Measurements from ENCODE around the gene COL6A3. TPM values are rescaled to one million over a fixed set of nuclear protein-coding genes. Genes with fewer than 3 reads are reported as not detected.

The COL6A3 gene
- total RNA-seq, 3 donors from 2014 or later, result 116 to 907 (median 320) TPM

DNA sequence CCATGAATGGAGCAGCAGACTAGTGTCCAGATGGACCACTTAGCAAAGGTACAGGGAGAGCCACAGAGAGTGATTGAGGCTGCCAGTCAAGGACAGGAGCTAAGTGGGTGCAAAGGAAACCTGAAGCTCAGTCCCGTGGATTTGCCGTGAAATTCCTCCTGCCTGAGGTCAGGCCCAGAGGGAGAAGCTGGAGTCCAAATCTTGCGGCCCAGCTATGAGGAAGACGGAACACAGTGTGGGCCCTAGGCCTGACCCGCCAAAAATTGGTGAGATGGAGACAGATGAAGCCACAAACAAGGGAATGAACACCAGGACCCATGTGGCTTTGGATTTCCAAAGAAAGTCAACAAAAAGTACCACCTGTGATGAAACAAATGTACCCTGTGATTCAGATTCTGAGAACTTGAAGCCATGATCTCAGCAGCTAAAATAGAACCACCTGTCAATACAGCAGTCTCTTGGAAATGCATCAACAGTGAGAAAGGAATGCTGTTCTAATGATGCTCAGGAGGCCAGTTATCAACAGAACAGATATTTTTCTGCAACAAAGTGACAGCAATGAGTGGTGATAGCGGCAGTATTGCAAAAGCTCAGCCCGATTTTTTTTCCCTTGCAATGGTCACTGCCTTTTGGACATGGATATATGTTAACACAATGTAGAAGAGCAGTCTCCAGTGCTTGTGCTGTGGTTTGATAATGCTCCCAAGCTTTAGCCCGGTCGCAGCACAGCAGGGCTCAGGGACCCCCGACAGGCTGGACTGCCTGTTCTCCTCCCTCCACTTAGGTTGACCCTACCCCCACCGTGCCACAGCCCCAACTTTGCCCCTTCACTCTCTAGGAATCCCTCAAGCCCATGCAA, 10.7 kb downstream of the COL6A3 start:
- DNase-seq (ENCODE audit: low spot score in 2 of 2), result no peak
- intact Hi-C loops (cut with DNase I; ENCODE audit: low total_unique reads), result no loop called here
- Histone ChIP-seq H3K9me3 (no peaks in the 10 kb centered on the region), H3K27ac (peak overlapping the region; percentile 53 to 84), H3K36me3 (no peaks in the 10 kb centered on the region), H3K4me3 (peak overlapping the region in 1 of 3 donors; percentile 35), H3K4me1 (no peaks in the 10 kb centered on the region), H3K27me3 (no peaks in the 10 kb centered on the region)
- TF ChIP-seq, protein P1, sequence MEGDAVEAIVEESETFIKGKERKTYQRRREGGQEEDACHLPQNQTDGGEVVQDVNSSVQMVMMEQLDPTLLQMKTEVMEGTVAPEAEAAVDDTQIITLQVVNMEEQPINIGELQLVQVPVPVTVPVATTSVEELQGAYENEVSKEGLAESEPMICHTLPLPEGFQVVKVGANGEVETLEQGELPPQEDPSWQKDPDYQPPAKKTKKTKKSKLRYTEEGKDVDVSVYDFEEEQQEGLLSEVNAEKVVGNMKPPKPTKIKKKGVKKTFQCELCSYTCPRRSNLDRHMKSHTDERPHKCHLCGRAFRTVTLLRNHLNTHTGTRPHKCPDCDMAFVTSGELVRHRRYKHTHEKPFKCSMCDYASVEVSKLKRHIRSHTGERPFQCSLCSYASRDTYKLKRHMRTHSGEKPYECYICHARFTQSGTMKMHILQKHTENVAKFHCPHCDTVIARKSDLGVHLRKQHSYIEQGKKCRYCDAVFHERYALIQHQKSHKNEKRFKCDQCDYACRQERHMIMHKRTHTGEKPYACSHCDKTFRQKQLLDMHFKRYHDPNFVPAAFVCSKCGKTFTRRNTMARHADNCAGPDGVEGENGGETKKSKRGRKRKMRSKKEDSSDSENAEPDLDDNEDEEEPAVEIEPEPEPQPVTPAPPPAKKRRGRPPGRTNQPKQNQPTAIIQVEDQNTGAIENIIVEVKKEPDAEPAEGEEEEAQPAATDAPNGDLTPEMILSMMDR (IDR thresholded peaks at IDR 0.05), result no peak
- peak in 2 of 3 donors; percentile 74 to 83 for TF ChIP-seq POLR2AphosphoS5 (IDR thresholded peaks at IDR 0.05)

DNA sequence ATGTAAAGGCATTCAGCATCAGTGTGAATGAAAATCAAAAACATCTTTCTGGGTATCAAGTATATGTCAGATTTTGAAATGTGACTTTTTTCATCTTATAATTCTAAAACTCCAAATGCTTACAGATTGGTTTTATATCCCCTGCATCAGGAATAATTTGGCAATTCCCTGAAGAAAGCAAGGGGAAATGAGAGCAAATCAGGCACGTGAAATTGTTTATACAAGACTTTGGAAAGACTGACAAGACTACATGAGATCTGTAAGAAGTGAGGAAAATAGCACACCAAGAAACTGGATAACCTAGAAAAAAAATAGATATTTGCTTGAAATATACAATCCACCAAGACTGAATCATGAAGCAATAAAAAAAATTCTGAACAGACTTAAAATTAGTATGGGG, 13.8 kb downstream of the COL6A3 start:
- H3K27me3 ChIP-seq, result no peaks in the 10 kb centered on the region
- H3K36me3 ChIP-seq, result no peaks in the 10 kb centered on the region
- no peak overlapping the region for H3K4me3 ChIP-seq
- TF ChIP-seq POLR2A (IDR thresholded peaks at IDR 0.05), result no peak
- TF ChIP-seq POLR2AphosphoS5 (IDR thresholded peaks at IDR 0.05), result no peak
- TF ChIP-seq, protein P1 (IDR thresholded peaks at IDR 0.05), result no peak
- H3K4me1 ChIP-seq, result no peaks in the 10 kb centered on the region
- no peaks in the 10 kb centered on the region for H3K9me3 ChIP-seq
- H3K27ac ChIP-seq, result no peak overlapping the region
- intact Hi-C loops (cut with DNase I; ENCODE audit: low total_unique reads), result no loop called here
- no peak for DNase-seq (ENCODE audit: low spot score in 2 of 2)

DNA sequence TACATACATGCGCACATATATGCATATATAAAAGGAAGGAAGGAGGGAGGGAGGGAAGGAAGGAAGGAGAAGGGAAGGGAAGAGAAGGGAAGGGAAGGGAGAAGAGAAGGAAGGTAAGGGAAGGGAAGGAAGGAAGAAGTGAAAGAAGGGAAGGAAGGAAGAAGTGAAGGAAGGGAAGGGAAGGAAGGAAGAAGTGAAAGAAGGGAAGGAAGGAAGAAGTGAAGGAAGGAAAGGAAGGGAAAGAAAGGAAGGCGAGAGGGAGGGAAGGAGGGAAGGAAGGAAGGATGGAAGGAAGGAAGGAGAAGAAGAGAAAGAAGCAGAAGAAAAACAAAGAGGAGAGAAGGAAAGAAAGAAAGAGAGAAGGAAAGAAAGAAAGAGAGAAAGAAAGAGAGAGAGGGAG, 16.9 kb downstream of the COL6A3 start:
- Histone ChIP-seq H3K4me1 (no peaks in the 10 kb centered on the region), H3K36me3 (no peaks in the 10 kb centered on the region)
- intact Hi-C loops (cut with DNase I; ENCODE audit: low total_unique reads), result no loop called here

DNA sequence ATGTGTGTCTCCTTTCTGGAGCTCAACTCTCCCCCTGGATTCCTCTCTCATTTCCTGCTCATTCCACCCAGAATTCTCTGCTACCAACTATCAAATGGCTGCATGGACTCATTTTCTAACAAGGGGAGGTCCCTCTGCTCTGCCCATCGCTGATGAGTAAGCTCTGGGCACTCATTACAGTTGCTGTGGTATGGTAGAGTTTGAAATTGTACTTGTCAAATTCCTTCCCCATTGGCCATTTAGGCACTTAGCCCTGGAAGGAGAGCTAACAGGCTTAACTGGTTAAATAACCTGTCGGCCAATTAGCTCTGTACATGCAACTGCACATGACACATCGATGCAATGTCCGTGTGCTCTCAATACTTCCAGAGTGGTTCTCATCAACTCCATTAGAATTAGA, 20.4 kb downstream of the COL6A3 start:
- H3K4me3 ChIP-seq, result no peak overlapping the region
- no peaks in the 10 kb centered on the region for H3K36me3 ChIP-seq
- DNase-seq (ENCODE audit: low spot score in 2 of 2), result no peak
- TF ChIP-seq, protein P1 (IDR thresholded peaks at IDR 0.05), result no peak
- TF ChIP-seq POLR2AphosphoS5 (IDR thresholded peaks at IDR 0.05), result no peak
- TF ChIP-seq POLR2A (IDR thresholded peaks at IDR 0.05), result no peak
- intact Hi-C loops (cut with DNase I; ENCODE audit: low total_unique reads), result no loop called here
- no peaks in the 10 kb centered on the region for H3K27me3 ChIP-seq
- H3K4me1 ChIP-seq, result no peaks in the 10 kb centered on the region
- H3K9me3 ChIP-seq, result no peaks in the 10 kb centered on the region
- no peak overlapping the region for H3K27ac ChIP-seq

More for the DNA sequence above, 16.9 kb downstream of the COL6A3 start:
- no peak for DNase-seq (ENCODE audit: low spot score in 2 of 2)
- Histone ChIP-seq H3K27me3 (no peaks in the 10 kb centered on the region), H3K9me3 (no peaks in the 10 kb centered on the region), H3K27ac (peak overlapping the region in 1 of 2 donors; percentile 77), H3K4me3 (no peak overlapping the region)
- TF ChIP-seq POLR2AphosphoS5 (IDR thresholded peaks at IDR 0.05) (no peak), POLR2A (IDR thresholded peaks at IDR 0.05) (no peak)
- TF ChIP-seq, protein P1 (IDR thresholded peaks at IDR 0.05), result no peak

DNA sequence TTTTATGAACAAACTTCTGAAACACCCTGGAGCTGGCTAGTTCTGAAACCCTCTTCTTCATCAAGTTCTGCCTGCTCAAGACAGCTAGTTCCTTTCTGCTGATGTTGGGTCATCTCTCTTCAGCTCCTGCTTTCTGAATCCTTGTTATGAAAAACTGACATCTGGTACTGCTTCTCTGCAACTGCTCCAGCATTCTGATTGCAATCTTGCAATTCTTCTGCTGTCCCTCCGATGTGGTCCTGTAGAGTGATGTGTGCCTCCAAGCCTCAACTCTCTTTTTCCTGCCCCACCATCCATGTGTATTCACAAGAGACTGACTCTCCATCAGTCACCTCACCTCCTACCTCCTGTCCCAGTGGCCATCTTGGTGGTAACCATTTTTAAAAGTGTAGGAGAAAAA, 21.8 kb downstream of the COL6A3 start:
- Histone ChIP-seq H3K27ac (peak overlapping the region in 1 of 2 donors; percentile 68), H3K27me3 (no peaks in the 10 kb centered on the region)

More for the DNA sequence above, 21.8 kb downstream of the COL6A3 start:
- Histone ChIP-seq H3K4me1 (no peaks in the 10 kb centered on the region), H3K4me3 (no peak overlapping the region), H3K36me3 (no peaks in the 10 kb centered on the region), H3K9me3 (no peaks in the 10 kb centered on the region)
- TF ChIP-seq, protein P1 (IDR thresholded peaks at IDR 0.05), result no peak
- no peak for TF ChIP-seq POLR2AphosphoS5 (IDR thresholded peaks at IDR 0.05)
- TF ChIP-seq POLR2A (IDR thresholded peaks at IDR 0.05), result no peak
- intact Hi-C loops (cut with DNase I; ENCODE audit: low total_unique reads), result no loop called here
- DNase-seq (ENCODE audit: low spot score in 2 of 2), result no peak
